Cardiac ventricle fibroblast (primary cell): Measurements from ENCODE around the gene DPPA3. TPM values are rescaled to one million over a fixed set of nuclear protein-coding genes. Genes with fewer than 3 reads are reported as not detected.

Experiments
- total RNA-seq: library from RNA; depleted of rRNA; stranded (reverse); fragments of >200 nt; gene quantifications from 2 replicates; pipeline ENCODE4 v1.2.3, GENCODE V29; 2015

DPPA3 gene
- total RNA-seq = not detected in 2 replicates

GRCh38 chr12:7711133-7711532 is at the start of gene DPPA3:
Gene DPPA3 (plus strand): TSS chr12:7711433. CDS start chr12:7711571, 138 bp downstream.

GRCh38 chr12:7695566-7696197 is 15.6 kb upstream of the DPPA3 start, which contains the start of gene GDF3:
Gene GDF3 (minus strand): TSS chr12:7695775. CDS start chr12:7695728, 47 bp downstream.

GRCh38 chr12:7747246-7747645 is 36.0 kb downstream of the DPPA3 start, which contains the start of gene CLEC4C:
Gene CLEC4C (minus strand): TSS chr12:7747375. CDS start chr12:7747348, 27 bp downstream.

Other genes starting within 250 kb of the DPPA3 start
- gene CD163, start 207.7 kb upstream of the DPPA3 start, total RNA-seq = not detected in 2 replicates
- not detected in 2 replicates for gene APOBEC1, start 45.5 kb upstream of the DPPA3 start, total RNA-seq
- not detected in 2 replicates for gene GDF3, start 15.7 kb upstream of the DPPA3 start, total RNA-seq
- gene CLEC4C, start 35.9 kb downstream of the DPPA3 start, total RNA-seq = not detected in 2 replicates
- not detected in 2 replicates for gene NANOGNB, start 53.8 kb downstream of the DPPA3 start, total RNA-seq
- not detected in 2 replicates for gene NANOG, start 78.0 kb downstream of the DPPA3 start, total RNA-seq
- not detected in 2 replicates for gene SLC2A14, start 161.5 kb downstream of the DPPA3 start, total RNA-seq
- gene SLC2A3, start 224.8 kb downstream of the DPPA3 start, total RNA-seq = 53.4 and 70.5 TPM in 2 replicates